GM18508 (cell line): ENCODE measurements around the gene SLC8A3.

Experiments used
- ATAC-seq: cut with Tn5 transposase; IDR thresholded peaks from one replicate; pipeline ENCODE4 v1.9.1; 2021; ENCODE audit warnings: moderate number of reproducible peaks; ENCODE audit not compliant: insufficient read depth, unreplicated experiment

The SLC8A3 gene

GRCh38 chr14:70123796-70124195 is 65.0 kb downstream of the SLC8A3 start:
- no peak for ATAC-seq

GRCh38 chr14:70121521-70121920 is 67.2 kb downstream of the SLC8A3 start:
- ATAC-seq: no peak

- no peak for ATAC-seq
These were observed 70.7 kb downstream of the SLC8A3 start for GRCh38 chr14:70118064-70118463.

GRCh38 chr14:70116278-70116677 is 72.5 kb downstream of the SLC8A3 start:
- ATAC-seq: no peak

GRCh38 chr14:70114621-70115156 is 74.1 kb downstream of the SLC8A3 start:
- no peak for ATAC-seq

- ATAC-seq: no peak
These were observed 75.5 kb downstream of the SLC8A3 start for GRCh38 chr14:70113211-70113610.

- no peak for ATAC-seq
These were observed 80.3 kb downstream of the SLC8A3 start for GRCh38 chr14:70108419-70108818.

- ATAC-seq: no peak
These were observed 81.4 kb downstream of the SLC8A3 start for GRCh38 chr14:70107309-70107708.

GRCh38 chr14:70100071-70100470 is 88.7 kb downstream of the SLC8A3 start:
- no peak for ATAC-seq

- ATAC-seq: no peak
These were observed 90.4 kb downstream of the SLC8A3 start for GRCh38 chr14:70098250-70098809.

GRCh38 chr14:70097576-70098249 is 91.0 kb downstream of the SLC8A3 start:
- ATAC-seq: no peak

GRCh38 chr14:70096866-70097265 is 91.9 kb downstream of the SLC8A3 start:
- no peak for ATAC-seq

GRCh38 chr14:70094631-70095030 is 94.1 kb downstream of the SLC8A3 start:
- ATAC-seq: no peak

GRCh38 chr14:70094106-70094505 is 94.6 kb downstream of the SLC8A3 start:
- ATAC-seq: no peak

GRCh38 chr14:70093156-70093555 is 95.6 kb downstream of the SLC8A3 start:
- ATAC-seq: no peak

GRCh38 chr14:70087380-70087697 is 101.4 kb downstream of the SLC8A3 start:
- ATAC-seq: no peak

GRCh38 chr14:70086685-70087379 is 101.9 kb downstream of the SLC8A3 start:
- no peak for ATAC-seq

- ATAC-seq: no peak
These were observed 104.5 kb downstream of the SLC8A3 start for GRCh38 chr14:70084226-70084625.

- no peak for ATAC-seq
These were observed 106.4 kb downstream of the SLC8A3 start for GRCh38 chr14:70082394-70082793.

- no peak for ATAC-seq
These were observed 108.7 kb downstream of the SLC8A3 start for GRCh38 chr14:70080076-70080475.

GRCh38 chr14:70078329-70078728 is 110.4 kb downstream of the SLC8A3 start:
- ATAC-seq: no peak

- ATAC-seq: no peak
These were observed 111.0 kb downstream of the SLC8A3 start for GRCh38 chr14:70077720-70078119.
